NCI-H748 (cell line): Measurements from ENCODE around the gene SINHCAF.
"Not testable (repeated sequence)": the region's sequence is repeated elsewhere in the genome, so short reads cannot be mapped to it uniquely, and the experiment has no call there.

Experiments
- DNase-seq: peaks from one replicate; lab custom pipeline; 2025; ENCODE audit not compliant: unreplicated experiment; lab: John Stamatoyannopoulos, UW

The SINHCAF gene

DNA sequence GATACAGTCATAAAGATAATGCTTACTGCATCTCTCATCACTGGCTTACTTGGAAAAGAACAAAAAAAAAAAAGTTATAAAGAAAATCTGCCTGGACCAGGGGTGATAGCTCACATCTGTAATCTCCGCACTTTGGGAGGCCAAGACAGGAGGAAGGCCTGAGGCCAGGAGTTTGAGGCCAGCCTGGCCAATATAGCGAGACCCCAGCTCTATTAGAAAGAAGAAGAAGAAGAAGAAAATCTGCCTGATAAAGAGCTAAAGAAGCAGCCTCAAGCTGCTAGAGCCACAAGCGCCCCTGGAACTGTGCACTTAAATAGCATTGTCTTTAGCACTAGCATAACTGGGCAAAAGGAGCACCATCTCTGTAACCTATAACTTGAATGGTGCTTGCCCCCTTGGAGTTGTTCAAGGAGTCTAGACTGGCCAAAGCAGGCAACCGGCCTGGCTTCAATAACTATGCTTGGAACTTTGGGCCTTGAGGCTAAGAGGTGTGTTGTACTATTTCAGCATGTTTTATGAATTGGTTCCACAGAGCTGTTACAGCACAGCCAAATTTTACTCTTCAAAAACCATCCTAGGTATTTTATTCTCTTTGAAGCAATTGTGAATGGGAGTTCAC is 53.2 kb downstream of the SINHCAF start:
- DNase-seq = no peak

GRCh38 chr12:31267966-31268365 is 58.0 kb downstream of the SINHCAF start:
- no peak for DNase-seq

GRCh38 chr12:31265722-31266121 is 60.2 kb downstream of the SINHCAF start:
- DNase-seq = no peak

- no peak for DNase-seq
These were observed 62.3 kb downstream of the SINHCAF start for GRCh38 chr12:31263661-31264060.

DNA sequence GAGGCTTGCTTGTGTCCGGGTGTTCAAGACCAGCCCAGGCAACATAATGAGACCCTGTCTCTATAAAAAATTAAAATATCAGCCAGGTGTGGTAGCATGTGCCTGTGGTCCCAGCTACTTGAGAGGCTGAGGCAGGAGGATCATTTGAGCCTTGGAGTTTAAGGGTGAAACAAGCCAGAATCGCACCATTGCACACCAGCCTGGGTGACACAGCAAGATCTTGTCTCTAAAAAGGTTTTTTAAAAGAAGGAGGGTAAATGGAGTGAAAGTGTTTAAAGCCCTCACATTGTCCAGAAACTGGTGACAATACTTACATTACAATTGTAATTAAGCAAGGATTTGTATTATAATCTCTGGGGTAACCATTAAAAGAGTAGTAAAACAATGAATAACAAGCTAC is 64.2 kb downstream of the SINHCAF start:
- DNase-seq = no peak

- DNase-seq = no peak
These were observed 65.1 kb downstream of the SINHCAF start for GRCh38 chr12:31260840-31261239.

GRCh38 chr12:31259136-31259886 is 66.6 kb downstream of the SINHCAF start:
- no peak for DNase-seq

DNA sequence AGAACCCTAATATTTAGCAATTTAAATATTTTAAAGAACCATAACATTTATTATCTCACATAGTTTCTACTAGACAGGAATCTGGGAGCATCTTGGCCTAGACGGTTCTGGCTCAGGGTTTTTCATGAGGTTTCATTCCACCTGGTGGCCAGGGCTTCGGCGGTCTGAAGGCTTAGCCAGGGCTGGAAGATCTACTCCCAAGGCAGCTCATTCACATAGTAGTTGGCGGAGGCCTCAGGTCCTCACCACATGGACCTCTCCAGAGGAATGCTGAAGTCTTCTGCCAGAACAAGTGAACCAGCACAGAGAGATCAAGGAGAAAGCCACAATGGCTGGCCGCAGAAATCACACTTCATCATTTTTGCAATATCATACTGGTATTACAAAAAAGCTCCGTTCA is 68.2 kb downstream of the SINHCAF start:
- no peak for DNase-seq

DNA sequence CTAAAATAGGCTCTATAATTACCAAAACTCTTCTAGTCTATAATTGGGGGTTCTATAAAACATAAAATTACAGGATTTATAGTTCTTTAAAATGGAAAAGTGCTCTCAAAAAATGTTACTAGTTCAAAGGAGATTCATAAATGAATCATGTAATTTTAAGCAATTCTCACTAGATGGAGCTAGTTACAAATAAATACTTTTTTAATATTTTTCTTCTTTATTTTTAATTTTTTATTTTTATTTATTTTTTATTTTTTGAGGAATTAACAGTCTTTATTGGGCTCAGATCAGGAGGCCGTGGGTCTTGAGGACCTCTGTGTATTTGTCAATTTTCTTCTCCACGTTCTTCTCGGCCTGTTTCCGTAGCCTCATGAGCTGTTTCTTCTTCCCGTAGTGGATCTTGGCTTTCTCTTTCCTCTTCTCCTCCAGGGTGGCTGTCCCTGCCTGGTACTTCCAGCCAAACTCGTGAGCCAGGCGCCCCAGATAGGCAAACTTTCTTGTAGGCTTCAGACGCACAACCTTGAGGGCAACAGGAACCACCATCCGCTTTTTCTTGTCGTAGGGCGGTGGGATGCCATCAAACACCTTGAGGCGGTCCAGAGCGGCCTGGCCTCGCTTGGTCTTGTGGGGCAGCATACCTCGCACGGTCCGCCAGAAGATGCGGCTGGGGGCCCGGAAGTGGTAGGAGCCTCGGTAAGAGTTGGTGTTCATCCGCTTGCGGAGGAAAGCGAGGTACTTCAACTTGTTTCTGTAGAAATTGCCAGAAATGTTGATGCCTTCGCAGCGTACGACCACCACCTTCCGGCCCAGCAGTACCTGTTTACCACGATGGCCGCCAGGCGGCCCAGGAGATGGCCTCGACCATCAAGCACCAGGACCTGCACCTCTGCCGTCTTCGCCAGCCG is 74.0 kb downstream of the SINHCAF start:
- not testable (repeated sequence) for DNase-seq

DNA sequence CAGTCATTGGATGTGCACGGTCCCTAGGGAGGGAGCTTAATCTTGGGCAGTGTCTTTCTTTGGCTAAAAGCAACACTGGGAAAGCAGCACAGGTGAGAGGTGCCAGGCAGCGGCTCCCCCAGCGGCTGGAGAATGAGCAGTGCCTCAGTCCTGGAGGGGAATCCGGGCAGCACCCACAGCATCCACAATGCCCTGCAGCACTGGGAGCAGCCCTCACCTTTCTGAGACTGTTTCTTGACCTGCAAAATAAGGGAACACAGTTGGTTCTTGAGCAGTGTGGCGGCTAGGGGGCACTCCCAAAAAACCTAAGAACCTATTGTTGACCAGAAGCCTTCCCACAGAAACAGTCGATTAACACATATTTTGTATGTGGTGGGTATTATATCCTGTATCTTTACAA is 75.8 kb downstream of the SINHCAF start:
- DNase-seq = no peak

DNA sequence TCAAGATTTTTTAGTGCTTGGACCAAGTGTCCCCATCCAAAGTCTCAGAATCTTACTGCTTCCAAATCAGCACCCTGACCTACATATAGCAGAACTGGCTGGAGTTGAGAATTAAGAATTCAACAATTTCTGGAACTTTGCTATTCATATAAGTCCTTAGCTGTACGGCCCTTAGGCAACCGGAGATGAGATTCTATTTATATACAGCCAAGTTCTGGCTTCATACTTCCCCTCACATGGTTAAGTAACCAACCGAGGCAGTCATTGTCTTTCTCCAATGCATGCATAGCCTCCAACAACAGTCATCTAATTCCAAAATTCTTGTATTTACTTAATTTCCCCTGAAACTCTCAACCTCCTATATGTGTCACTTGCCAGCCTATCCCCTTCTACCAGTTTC is 76.6 kb downstream of the SINHCAF start:
- no peak for DNase-seq

- no peak for DNase-seq
These were observed 77.1 kb downstream of the SINHCAF start for GRCh38 chr12:31248815-31249214.

DNA sequence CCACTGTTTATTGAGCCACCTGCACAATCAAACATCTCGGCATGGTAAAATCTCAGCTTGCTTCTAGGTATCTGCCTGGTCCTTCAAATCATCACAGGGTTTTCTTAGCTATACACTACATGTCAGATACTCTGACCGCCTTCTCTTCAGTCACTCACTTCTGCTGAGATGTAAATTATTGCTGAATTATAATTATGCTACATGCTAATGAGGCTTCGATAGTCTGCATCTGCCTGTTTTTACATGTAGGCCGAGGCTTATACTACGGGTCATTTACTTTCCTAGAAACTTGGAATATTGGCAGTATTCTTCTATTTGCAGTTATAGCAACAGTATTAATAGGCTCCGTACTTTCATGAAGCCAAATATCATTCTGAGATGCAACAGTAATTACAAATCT is 77.6 kb downstream of the SINHCAF start:
- DNase-seq = no peak

- DNase-seq = no peak
These were observed 79.5 kb downstream of the SINHCAF start for GRCh38 chr12:31246470-31246850.

- no peak for DNase-seq
These were observed 80.0 kb downstream of the SINHCAF start for GRCh38 chr12:31245822-31246469.

- DNase-seq = not testable (repeated sequence)
These were observed 83.5 kb downstream of the SINHCAF start for GRCh38 chr12:31242418-31242817.

DNA sequence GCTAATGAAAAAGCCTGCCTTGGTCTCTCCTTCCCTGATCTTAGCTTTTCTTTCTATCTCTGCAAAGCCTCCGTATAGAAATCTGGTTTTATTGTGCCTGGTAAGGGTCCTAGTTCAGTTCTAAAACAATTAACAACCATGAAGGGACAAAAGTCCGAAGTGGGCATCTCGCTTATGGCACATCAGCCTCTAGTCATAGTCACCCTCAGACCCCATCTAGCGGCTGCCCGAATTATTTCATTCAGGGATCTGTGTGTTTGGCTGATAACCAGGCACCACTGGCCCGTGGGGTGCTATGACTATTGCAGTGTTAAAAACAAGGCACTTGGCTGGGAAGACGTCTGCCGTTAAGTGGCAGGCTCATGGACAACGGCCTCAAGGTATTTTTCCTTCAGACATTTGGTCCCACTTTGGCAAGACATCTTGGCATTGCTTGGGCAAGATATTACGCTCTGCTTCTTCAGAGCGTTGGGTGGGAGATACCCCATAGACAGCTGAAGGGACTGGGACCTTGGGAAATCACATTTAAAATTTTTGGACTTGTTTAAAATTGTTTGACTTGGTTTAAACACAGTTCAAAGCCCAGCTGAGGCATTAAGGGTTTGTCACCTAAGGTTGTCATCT is 87.1 kb downstream of the SINHCAF start:
- peak; percentile 71 for DNase-seq

GRCh38 chr12:31238333-31238732 is 87.6 kb downstream of the SINHCAF start:
- DNase-seq = not testable (repeated sequence)

- no peak for DNase-seq
These were observed 88.8 kb downstream of the SINHCAF start for GRCh38 chr12:31236998-31237637.

DNA sequence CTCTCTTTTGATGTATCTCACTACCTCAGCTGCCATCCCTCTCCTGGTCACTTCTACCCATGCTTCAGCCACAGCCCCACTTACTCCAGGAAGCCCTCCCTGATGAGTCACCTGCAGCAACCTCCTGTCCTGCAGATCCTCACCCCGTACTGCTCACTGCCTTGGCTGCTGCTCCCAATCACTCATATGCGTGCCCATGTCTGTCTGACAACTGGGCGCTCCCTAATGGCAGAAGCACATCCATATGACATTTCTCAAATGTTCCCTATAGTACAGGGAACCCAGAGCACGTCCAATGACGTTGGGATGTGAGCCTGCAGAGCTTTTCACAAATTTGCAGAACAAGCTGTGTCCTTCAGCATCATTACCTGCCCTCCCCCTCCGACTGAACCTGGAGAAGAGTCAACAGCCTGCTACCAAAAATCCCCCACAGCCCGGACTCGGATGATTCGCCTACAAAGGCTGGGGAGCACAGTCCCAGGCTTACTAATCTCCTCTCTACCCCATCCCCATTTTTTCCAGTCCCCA is 90.0 kb downstream of the SINHCAF start:
- DNase-seq = peak; percentile 16
